ENCODE results near the gene GLRA3.

DNA sequence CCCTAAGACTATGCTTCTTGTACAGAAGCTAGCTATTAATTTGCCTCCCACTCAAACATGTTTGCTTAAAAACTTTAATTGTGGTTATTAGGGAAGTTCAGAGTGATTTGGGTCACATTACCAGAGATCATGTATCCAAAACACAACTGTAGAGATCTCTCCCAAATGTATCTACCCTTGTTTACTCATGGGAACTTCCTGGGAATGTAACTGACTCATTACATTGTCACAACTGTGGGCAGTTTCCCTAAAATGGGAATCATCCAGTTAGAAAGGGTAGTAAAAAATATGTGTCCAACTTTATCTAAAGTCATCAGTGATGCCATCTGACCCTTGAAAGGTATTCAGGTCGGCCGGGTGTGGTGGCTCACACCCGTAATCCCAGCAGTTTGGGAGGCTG lies 40.3 kb upstream of the GLRA3 start:
- TF ChIP-seq, protein P1, sequence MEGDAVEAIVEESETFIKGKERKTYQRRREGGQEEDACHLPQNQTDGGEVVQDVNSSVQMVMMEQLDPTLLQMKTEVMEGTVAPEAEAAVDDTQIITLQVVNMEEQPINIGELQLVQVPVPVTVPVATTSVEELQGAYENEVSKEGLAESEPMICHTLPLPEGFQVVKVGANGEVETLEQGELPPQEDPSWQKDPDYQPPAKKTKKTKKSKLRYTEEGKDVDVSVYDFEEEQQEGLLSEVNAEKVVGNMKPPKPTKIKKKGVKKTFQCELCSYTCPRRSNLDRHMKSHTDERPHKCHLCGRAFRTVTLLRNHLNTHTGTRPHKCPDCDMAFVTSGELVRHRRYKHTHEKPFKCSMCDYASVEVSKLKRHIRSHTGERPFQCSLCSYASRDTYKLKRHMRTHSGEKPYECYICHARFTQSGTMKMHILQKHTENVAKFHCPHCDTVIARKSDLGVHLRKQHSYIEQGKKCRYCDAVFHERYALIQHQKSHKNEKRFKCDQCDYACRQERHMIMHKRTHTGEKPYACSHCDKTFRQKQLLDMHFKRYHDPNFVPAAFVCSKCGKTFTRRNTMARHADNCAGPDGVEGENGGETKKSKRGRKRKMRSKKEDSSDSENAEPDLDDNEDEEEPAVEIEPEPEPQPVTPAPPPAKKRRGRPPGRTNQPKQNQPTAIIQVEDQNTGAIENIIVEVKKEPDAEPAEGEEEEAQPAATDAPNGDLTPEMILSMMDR (IDR thresholded peaks at IDR 0.05), result no peak
- TF ChIP-seq POLR2A (IDR thresholded peaks at IDR 0.05), result no peak

Data from ovary (tissue), 3 donors.